Activated T-helper 9 cell treated with anti-CD3 and anti-CD28 coated beads, Interleukin-2, amount 50 U/mL, for 16 hours (primary cell): ENCODE data around the gene ARL4D.
A peak's percentile ranks its signal among the peaks of the same experiment; 100 is the strongest.
"Not testable (repeated sequence)": the region's sequence is repeated elsewhere in the genome, so short reads cannot be mapped to it uniquely, and the experiment has no call there.

Experiments used
- DNase-seq: peaks from one replicate; pipeline ENCODE4 v3.0.0-alpha.2; 2020; ENCODE audit warnings: low read depth

Gene ARL4D, protein sequence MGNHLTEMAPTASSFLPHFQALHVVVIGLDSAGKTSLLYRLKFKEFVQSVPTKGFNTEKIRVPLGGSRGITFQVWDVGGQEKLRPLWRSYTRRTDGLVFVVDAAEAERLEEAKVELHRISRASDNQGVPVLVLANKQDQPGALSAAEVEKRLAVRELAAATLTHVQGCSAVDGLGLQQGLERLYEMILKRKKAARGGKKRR

DNA sequence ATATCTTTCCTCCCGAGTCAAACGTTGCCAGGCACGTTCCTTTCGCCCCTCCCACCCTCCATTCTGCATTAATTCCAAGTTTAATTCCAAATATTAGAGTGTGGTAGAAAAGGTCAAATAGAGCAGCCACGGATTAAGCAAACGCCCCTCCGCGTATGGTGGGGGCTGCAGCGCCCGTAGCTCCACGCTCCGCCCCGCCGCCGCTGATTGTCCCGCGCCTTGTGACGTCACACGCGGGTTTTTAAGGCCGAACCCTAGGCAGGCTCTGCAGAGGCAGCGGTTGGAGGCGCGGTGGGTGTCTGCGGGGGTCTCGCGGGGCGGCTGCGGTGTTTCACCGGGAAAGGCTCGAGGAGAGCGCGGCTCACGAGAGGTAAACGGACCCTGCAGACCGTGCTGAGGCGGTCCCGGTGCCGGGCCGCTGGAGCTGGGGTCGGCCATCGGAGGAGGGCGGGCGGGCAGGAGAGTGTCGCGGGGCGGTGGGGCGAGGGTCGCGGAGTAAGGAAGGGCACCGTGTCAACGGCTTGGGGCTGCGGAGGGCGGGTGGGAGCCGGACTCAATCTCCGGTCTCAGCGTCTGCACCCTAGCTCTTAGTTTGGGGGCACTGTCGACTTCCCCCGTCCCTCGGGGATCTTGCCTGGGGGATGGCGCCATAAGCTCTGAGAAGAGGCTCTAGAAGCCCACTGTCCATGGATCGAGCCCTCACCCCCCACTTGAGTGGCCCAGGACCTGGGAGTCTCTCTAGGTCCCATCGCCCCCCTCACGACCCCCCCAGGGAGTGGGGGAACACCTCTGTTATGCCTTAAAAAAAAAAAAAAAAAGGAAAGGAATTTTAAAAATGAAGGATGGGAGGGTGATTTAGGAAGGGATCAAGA, at the start of gene ARL4D:
Gene ARL4D (plus strand): TSS at position 270 of the 872 bp plus-strand sequence. CDS start 740 bp downstream, outside the sequence.
- DNase-seq, result peak; percentile 68

DNA sequence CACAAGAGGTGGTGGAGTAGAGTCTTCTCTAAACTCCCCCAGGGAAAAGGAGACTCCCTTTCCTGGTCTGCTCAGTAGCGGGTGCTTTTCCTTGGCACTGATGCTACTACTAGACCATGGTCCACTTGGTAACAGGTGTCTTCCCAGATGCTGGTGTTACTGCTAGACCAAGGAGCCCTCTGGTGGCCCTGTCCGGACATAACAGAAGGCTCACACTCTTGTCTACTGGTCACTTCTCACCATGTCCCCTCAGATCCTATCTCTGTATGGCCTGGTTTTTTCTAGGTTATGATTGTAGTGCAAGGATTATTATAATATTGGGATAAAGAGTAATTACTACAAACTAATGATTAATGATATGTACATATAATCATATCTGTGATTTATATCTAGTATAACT, 49.7 kb upstream of the ARL4D start:
- DNase-seq, result no peak

DNA sequence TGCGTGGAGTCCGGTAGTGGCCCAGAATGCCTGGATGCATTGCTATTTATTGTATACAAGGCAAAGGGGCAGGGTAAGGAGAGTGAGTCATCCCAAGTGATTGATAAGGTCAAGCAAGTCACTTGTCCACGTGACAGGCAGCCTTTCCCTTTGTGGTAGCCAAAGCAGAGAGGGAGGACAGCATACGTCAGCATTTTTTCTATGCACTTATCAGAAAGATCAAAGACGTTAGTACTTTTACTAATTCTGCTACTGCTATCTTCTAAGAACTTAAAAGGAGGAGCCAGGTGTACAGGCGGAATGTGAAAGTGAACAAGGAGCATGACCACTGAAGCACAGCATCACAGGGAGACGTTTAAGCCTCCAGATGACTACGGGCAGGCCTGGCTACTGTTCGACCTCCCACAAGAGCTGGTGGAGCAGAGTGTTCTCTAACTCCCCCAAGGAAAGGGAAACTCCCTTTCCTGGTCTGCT, 47.9 kb upstream of the ARL4D start:
- DNase-seq, result no peak

DNA sequence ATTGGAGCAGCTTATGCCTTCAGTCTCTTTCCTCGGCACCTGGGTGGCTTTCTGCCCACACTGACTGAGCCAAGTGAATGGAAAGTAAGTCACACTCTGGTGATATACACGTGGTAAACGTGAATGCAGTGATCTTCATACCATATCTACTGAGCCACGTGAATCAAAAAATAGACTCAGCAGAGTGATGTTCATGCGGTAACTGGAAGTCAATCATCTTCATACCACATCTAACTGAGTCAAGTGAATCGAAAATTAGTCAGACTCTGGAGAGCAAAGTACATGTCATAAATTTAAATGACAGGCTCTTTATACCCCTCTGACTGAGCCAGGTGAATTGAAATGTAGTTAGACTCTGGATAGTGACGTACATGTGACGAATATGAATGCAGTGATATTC, 47.1 kb upstream of the ARL4D start:
- DNase-seq, result no peak

DNA sequence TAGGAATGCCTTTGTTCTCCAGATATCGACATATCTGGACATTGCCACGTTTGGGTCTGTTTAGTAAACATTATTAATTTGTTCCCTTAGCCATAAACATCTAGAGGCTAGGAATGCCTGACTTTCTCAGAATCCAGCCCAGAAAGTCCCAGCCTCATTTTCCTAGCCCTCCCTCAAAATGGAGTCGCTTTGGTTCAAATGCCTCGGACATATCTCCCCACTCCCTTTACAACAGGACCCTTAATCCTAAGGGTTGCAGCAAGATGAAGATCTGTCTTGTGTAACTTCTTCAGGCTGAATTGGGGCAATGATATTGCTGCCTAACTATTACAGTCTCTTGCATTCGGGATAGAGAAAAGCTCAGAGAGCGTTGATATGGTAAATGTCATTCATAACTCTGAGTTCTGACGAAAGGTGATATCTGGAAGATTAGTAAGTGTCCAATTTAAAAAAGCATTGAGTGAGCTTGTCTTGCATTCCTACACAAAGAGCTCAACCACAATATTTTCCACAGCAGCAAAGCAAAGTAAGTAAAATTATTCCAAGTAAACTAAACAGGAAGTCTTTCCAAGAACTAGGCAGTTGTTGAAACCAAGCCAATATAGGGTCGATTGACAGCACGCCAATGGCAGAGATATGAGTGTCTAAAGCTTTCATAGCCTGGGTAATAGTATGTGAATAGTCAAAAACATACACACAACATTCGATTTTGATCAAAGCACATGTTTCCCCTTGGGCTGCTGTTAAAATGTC, 46.0 kb upstream of the ARL4D start:
- no peak for DNase-seq

DNA sequence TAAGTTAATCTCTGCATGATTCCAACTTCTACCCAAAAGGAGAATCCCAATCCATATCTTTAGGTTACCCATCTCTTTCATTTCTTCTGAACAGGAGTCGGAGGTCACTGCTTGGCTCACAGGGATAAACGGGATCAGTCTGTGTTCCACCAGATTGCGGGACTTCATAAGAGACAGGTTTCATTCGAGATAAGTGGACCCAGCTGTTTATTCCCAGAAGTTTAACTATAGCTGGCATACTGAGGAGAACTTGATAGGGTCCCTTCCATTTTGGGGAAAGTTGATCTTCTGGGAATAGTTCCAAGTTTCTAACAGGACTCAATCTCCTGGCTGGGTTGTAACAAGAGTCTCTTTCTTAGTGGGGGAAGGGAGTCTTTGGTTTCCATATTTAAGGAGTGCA, 45.4 kb upstream of the ARL4D start:
- no peak for DNase-seq

DNA sequence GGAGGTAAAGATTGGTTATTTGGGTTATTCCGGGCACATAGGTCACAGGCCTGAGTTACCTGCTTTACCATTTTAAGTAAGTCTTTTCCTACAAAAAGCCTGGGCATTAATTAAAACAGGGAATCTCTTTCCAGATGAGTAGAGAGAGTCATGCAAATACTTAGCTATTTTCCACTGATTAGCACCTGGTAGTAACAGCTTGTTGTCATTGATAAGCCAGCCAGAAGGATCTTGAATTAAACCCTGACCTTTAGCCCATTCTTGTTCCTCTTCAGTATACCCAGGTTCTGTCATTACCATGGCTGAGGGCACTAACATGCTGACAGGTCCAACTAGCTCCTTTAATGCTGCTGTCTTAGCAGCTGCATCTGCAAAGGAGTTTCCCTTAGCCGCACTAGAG, 44.4 kb upstream of the ARL4D start:
- DNase-seq, result no peak

DNA sequence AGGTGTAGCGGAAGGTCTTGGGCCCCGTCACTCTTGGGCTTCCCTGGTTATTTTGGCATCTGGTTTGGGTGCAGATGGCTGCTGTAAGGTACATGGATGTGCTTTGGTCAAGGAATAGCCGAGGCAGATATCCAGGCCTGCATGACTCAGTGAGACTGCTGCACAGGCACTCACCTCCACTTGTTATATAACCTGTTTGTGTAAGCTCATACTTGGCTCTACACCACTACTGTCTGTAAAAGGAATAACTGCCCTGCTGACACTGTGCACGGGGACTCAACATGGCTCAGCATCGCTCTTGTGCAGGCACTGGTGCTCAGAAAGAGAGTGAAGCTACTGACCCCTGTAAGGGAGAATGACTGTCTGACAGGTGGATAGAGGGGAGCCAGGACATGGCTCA, 42.3 kb upstream of the ARL4D start:
- DNase-seq, result no peak

DNA sequence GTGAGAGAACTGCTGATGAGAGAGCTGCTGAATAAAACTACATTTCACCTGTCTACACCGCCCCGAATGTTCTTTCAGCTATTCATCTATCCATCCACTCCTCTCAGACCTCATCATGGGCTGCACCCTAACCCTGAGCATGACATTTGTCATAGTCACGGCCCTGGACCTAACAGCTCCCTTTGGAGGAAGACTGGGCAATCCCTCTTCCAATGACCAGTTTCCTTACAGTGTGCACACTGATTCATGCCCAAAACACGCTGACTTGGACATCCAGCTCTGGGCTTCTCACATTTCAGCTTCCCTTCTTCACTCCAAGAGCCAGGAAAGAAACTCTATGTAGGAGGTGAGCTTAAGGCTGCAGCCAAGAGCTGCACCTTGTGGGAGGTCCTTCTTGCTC, 41.8 kb upstream of the ARL4D start:
- no peak for DNase-seq

DNA sequence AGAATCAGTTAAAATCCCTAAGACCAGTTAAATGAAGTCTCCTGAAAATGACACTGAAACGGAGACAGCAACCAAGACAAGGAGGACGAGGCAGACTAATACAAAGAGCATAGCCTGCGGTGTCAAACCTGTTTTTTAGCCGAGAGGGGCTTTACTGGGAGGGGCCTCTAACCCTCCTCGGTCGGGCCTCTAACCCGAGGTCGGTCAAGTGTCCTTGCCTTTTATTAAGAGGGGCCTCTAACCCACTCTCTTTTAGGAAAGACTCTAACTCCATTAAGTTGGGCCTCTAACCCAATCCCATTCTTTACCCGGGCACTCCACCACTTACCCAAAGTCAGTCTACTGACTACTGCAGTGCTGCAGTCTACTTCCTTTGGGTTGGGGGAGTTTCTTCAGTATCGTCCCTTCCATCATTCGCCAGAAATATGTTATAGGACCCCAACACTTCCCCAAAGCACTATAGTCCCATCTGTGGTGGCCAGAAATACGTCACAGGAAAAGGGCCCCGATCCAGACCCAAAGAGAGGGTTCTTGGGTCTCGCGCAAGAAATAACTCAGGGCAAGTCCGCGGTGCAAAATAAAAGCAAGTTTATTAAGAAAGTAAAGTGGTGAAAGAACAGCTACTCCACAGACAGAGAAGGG, 39.2 kb upstream of the ARL4D start:
- DNase-seq, result no peak

DNA sequence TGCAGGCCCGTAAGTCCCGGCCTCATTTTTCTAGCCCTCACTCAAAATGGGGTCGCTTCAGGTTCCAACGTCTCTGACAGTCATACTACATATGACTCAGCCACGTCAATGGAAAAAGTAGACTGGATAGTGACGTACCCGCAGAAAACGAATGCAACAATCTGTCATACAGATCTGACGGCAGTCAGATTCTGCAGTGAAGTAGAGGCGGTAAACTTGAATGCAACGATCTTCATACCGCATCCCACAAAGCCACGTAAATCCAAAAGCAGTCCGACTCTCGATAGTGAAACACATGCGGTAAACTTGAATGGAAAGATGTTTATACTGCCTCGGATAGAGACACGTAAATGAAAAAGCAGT, 38.4 kb upstream of the ARL4D start:
- DNase-seq, result peak; percentile 55

DNA sequence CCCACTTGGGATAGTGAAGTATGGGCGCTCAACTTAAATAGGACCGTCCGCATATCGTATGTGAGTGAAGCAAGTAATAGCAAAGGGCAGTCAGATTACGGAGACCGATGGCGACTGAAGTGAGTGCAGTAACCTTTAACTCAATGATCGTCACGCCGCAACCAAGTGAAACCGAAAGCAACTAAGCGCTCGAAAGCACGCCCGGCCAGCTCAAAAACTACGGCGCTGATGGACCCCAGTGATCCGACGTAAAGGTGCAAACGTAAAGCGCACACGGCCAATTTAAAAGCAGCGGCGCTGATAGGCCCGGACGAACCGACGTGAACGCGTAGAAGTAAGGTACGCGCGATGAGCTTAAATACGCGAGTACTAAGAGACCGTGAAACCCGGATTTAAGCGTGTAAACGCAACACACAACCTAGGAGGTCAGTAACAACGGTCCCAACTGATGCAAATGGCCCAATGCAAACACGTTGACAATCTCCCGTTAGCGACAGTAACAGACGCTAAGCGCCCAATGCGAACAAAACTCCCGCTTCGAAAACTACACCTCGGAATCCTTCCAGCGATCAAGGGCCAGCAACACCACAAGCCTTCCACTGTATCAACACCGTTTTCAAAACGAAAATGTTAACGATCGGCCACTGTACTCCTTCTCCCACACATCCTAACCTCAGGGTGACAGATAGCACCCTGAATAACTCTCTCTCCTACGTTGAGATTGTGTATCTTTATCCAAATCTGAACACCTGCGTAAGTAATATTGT, 37.9 kb upstream of the ARL4D start:
- peak; percentile 84 for DNase-seq

DNA sequence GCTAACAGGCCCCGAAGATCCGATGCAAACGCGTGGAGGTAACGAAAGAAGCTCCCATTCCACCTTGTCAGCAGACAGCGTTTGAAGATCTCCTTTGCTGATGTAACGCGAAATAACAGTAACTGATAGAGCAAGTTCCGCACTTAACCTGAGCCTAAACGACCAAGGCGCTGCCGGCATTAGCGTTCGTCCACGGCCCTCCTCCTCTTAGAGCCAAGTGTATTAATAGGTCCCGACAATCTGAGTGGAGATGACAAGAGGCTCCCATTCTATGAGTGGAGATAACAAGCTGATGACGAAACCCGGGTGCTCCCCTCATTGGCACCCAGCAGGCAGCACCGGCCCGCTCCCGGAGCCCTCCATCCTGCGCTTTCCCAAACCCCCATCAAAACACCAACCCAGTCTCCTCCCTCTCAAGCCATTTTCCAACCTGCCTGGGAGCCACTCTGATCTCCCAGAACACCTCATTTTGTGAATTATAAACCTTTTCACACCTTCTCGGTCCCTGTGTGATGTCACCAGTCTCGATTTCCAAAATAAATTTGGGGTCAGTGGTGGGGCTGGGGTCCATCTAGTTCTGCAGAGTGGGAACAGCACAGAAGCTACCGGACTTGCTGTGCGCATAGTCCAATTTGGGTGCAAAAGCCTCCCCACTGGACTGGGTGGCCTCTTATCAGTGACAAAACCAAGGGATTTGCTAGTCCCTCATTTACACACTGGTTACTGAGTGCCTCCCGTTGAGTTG, 35.4 kb upstream of the ARL4D start:
- DNase-seq, result no peak

DNA sequence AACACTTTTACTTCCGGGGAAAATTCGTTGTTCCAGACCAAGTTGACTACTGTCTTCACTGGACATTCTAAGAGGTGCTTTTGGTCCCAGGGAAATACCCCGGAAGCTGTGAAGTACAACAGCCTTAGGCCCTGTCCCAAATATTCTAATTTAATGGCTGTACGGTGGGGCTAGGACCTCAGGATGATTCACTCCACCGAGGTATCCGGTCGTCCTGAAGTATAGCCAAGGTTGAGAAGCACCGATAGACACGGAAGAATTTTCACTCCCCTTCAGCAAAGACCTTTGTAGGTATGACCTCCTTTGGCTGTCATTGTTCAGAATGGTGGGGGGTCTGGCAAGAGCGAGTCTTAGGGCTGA, 34.9 kb upstream of the ARL4D start:
- no peak for DNase-seq

DNA sequence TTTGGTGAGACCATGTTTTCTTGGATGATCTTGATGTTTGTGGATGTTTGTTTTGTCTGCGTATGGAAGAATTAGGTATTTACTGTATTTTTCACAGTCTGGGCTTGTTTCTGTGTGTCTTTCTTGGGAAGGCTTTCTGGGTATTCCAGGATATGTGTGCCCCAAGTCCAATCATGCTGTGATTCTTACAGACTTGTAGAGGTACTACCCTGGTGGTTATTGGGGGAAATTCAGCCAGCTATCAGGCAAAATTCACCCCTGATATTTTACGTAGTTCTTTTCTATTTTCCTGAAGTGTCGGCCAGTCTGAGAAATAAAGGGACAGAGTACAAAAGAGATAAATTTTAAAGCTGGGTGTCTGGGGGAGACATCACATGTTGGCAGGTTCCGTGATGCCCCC, 33.4 kb upstream of the ARL4D start:
- no peak for DNase-seq

DNA sequence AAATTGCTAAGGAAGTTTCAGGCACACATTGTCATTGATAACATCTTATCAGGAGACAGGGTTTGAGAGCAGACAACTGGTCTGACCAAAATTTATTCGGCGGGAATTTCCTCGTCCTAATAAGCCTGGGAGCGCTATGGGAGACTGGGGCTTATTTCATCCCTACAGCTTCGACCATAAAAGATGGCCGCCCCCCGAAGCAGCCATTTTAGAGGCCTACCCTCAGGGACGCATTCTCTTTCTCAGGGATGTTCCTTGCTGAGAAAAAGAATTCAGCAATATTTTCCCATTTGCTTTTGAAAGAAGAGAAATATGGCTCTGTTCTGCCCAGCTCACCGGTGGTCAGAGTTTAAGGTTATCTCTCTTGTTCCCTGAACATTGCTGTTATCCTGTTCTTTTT, 32.9 kb upstream of the ARL4D start:
- DNase-seq, result not testable (repeated sequence)

DNA sequence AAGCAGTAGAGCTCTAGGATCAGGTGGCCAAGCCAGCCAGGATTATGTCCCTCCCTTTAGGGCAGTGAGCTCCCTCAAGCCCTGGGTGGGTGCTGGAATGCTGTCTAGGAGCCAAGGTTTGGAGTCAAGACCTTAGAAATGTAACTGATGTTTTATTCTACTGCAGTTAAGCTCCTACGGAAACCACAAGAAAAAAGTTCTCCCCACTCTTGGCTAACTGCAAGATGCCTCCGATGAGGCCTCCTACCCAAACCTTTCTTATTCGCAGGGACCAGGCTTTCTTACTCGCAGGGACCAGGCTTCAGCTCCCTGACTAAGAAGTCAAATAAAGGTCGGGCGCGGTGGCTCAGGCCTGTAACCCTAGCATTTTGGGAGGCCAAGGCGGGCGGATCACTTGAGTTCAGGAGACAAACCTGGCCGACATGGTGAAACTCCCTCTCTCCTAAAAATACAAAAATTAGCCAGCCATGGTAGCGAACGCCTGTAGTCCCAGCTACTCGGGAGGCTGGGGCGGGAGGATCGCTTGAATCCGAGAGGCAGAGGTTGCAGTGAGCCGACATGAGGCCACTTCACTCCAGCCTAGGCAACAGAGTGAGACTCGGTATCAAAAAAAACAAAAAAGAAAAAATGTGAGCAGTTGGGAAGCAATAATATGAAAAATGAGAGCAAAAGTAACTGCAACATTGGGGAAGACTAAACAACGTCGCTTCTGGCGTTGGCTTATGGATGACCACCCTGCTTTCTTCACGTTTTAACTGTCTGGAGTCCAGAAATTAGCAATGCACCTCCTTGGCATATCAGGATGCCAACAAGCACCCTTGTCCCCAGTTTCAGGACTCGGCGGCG, 31.7 kb upstream of the ARL4D start:
- DNase-seq, result no peak

DNA sequence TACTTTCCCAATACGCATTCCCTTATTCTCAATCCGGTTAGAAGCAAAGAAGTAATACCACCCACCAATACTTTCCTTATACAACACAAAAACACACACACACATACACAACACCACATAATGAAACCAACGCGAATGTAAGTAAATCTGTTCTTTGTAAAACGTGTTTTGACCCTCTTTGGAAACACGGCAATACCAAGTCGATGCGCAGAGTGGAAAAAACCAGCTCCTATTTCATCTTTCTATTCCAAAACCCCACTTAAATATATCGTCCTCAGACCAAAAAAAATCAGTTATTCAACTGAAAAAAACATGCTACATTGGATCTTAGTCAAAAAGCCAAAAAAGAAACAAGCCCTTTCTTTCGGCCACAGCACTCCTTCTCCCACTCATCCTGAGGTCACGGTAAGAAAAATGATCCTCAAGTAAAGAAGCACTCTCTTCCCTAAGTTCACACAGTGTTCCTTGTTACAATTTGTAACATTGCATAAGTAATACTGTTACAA, 31.0 kb upstream of the ARL4D start:
- DNase-seq, result no peak

DNA sequence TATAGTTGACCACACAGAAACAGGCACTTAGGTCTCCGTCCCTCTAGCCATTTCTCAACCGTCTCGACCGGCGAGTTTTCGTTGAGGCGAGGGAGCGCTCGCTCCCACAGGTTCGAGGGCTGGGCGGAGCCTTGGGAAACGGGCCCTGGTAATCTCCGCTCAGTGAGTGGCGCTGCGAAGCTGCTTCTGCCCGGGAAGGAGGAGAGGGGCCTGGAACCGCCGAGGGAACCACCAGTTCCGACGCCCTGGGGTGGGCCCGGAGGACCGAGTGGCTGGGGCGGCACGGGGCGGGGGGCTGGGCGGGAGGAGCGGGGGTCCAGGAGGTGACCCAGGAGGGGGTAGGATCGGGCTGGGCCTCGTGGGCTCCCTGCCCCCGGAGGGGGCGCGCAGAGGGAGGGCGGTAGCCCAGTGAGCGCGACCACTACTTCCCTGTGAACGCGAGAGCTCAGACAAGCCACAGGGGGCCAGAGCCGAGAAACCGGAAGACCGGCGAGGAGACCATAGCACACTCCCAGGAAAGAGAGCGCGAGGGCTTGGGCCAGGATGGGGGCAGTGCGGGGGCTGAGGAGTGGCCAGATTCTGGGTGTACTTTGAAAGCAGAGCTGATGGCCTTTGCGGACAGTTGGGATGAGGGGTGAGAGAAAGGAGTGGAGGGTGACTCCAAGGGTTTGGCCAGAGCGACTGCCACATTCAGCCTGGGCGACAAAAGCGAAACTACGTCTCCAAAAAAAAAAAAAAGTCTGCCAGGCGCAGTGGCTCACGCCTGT, 29.9 kb upstream of the ARL4D start:
- DNase-seq, result peak; percentile 50
